Right renal cortex interstitium (tissue), 3 donors: ENCODE results near the gene C15orf39. TPM values are rescaled to one million over a fixed set of nuclear protein-coding genes. Genes with fewer than 3 reads are reported as not detected.
"Not testable (repeated sequence)": the region's sequence is repeated elsewhere in the genome, so short reads cannot be mapped to it uniquely, and the experiment has no call there.

Source experiments
- DNase-seq, 3 donors: peaks; one replicate each; pipeline ENCODE4 v3.0.0-alpha.2; 2013; ENCODE audit warnings: low read depth in 3 of 3, low spot score in 2 of 3
- polyA plus RNA-seq, 3 donors: library from polyadenylated mRNA; unstranded; fragments of 120-200 nt; gene quantifications; one replicate each; pipeline ENCODE4 v1.2.1, GENCODE V29; 2013; ENCODE audit not compliant: insufficient read length in 3 of 3

The C15orf39 gene
- 1 to 10 TPM; 7.1 to 8.7 (median 7.6) TPM for polyA plus RNA-seq

DNA sequence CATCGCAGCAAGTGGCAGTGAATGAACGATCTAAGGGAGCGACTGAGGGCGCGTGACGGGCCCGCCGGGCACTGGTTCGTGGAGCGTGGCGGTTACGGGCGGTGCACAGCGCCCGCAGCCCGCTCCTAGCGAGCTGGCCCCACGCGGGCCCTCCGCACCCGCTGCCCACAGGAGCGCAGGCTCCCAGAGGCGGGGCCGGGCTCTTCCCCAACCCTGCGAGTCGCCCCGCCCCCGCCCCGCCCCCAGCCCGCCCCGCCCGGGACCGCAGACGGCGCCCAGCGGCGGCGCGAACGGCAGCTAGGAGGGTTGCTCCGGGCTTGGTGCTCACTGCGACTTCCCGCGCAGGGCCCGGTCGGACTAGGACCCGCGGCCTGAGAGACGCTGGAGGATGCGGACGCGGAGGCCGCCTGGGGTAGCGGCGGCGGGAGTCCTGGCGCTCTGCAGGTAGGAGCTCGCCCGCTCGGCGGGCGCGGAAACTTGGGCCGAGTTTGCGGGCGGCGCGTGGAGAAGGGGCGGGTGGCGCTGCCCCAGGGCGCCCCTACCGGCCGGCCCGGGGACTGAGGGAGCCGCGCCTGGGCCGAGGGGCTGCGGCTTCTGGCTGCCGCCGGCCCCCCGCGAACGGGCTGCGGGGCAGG, at the start of gene C15orf39:
Gene C15orf39 (plus strand): TSS at position 267 of the 635 bp plus-strand sequence. CDS start 4,167 bp downstream, outside the sequence.
- DNase-seq, result peak in 1 of 3 donors; percentile 41

DNA sequence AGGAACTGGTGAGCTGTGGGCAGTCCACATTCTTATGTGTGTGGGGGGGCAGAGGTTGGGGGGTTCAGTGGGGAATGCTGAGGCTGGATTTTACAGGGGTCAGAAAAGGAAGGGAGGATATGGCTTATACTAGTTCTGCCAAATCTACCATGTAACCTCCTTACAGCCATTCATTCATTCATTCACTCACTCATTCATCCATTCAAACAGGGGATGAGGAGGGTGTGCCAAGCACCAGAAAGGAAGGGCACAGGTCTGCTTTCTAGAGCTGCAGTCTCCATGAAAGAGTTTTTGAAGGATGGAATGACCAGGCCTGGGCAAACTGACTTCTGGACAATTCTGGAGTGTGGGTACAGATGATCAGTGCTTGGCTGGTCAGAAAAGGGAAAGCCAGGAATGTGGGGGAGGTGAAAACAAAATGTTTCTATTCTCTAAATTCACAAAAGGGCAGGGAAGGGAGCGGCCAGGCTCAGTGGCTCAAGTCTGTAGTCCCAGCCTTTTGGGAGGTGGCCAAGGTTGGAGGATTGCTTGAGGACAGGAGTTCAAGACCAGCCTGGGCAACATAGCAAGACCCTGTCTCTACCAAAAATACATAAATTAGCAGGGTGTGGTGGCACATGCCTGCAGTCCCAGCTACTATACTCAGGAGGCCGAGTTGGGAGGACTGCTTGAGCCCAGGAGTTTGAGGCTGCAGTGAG, 49.2 kb upstream of the C15orf39 start:
- no peak for DNase-seq

DNA sequence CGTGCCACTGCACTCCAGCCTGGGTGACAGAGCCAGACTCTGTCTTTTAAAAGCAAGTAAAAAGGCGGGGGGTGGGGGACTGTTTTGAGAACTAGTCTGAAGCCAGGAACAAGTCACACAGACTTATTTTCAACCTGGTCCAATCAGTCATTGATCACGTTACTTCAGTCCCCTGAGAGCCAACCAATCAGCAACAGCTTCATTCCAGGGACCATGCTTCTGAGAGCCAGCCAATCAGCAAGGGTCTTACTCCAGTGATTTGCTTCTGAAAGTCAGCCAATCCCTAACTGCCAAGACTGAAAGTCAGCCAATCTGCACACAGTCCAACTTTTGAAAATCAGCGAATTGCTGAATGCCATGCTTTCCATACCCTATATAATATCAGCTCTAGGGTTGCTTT, 48.6 kb upstream of the C15orf39 start:
- DNase-seq, result no peak

DNA sequence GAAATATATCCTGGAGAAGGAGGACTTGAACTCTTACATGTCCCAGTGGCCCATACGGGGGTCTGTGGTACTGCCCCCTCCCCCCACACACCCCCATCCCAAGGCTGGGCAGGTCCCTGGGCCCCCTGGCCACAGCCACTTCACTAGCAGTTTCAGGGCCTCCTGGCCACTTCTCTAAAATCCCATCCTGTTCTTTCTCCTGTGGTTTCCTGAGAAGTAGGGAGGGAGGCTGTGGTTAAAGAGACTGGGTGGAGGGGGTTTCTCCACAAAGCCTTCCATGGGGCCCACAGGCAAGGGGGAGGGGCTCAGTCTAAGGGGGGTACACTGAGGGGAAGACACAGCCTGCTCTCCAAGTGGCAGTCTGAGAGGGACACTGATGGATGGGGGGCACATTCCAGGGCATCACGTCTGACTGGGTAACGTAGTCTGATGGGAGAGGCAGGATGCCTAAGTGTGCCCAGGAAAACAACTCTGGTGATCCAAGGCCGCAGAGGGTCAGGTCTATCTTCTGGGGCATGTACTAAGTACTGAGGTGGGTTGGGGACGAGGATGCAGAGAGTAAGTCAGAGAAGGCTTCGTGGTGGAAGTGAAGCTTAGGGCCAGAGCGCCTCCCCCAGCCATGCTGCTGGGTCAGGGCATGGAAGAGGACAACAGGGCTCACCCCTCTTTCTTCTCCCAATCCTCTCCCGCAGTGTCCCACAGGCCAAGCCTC, 48.0 kb upstream of the C15orf39 start:
- DNase-seq, result no peak

DNA sequence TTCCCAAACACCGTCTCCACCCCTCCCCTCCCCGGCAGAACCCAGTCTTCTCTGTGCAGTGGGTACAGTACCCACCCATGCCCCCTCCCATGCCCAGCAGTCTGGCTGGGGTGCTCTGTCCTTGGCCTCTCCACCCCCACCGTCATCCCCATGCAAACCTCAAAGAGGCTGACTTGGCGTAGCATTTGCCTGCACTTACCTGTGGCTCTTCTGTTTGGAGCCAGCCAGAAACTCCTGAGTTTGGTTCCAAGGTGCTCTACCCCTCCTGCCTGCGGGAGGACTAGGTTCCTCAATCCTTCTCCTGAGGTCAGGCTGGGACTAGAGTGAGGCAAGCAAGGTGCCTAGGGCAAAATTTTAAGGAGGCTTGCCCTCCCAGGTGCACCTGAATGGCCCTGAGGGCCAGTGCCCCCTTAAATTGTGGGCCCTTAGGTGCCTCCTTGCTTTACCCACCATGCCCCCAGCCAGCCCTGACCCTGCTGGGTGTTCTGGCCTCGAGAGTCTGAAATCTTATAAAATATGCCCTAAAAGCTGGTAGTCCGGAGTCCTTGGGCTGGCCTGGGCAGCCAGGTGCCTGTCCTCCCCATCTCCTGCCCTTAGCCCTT, 47.1 kb upstream of the C15orf39 start:
- no peak for DNase-seq

DNA sequence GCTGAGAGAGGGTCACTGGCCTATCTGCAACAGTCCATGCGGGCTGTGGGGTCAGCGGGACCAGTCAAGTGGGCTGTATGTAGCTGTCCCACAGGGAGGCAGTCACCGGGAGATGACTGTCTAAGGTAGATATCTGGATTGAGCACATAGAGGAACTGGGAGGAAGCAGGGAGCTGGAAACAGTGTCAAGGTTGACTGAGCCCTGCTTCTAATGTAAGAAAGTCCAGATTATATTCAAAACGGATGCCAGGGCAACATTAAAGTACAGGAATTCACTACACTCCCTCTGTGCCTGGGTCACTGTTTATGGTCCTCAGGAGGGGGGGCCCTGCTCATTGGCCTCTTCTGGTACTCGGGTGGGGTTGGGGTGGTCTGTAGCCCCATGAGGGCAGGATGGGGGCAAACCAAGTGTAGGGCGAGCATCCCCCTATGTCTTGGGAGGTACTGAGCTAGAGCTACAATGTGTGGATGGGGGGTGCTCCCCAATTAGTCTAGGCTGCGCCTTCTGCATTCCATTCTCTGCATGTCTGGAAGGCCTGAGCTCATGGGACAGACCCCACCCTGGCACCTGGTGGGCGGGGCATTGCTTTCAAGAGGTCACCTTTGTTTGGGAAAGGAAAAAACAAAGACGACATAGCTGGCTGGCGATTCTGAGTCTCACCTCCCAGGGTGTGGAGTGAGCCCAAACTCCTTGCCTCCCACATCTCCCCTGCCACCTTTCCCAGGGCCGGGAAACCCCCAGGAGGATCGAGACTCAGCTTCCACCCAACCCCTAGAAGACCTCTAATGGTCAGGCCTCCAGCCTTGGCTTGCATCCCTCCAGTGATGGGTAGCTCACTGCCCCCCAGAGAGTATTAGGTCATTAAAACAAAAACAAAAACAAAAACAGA, 45.1 kb upstream of the C15orf39 start:
- DNase-seq, result no peak

DNA sequence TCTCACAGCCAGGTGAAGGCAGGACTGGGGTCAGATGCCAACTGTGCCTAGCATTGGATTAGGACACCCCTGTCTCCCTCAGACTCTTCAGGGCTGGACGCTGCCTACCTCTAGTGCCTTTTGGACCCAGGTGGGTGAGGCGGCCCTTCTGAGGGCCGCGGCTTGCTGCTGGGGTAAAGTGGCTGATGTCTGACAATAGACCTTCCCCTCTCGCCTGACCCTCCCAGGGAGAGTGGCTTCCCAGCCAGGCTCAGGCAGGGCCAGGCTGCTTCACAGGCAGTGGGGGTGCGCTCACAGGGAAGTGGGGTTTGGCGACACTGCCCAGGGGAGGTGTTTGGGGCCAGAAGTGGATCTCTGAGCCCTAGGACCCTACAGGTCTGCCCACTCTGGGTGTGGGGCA, 43.3 kb upstream of the C15orf39 start:
- DNase-seq, result no peak

DNA sequence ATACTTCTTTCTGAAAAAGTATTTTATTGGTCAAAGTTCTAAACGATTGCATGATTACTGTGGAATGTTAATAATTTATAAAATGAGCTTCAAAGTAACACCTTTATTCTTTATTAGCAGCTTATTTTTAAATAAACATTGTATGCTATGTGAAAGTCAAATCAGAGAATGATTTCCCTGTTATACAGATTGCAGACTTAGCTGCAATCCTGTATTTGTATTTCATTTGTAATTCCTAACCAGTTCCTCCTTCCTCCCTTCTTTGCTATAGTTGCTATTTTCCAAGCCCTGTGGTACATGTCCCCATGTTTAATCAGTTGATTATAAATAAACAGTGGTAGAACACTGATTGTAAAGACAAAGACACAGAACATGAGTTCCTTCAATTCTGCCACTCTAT, 42.4 kb upstream of the C15orf39 start:
- DNase-seq, result no peak

DNA sequence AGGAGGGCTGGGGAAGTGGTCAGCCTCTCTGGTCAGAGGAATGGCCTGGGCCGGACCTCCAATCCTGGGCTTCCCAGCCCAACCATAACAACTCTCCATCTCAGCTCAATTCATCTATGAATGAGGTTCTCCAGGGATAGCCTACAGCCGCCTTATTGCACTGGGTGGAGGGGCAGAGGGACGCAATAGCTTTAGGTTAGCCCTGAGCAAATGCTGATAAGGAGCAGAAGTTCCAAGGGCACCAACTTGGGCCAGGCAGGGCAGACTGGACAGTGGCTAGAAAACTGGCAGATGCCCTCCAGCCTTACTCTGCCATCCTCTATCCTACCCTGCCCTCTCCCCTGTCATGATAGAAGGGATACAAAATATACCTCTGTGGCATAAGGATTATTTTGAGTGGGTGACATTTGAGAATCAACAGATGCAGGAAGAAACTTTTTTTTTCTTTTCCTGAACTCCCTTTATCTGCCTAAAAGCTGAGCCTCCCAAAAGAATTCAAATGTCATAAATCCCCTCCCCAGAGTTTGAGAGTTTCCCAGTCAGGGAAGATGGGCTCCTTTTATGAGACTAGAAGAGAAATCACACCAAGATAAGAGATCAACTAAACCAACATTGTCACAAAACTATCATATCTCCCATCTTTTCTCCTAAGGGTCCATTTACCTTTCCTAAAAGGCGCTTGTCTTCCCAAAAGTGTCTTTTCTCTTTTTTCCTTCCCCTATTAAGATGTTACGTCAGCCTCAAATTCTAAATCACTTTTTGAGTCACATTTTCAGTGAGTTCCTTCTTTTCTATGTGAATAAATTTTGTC, 40.4 kb upstream of the C15orf39 start:
- DNase-seq, result no peak

DNA sequence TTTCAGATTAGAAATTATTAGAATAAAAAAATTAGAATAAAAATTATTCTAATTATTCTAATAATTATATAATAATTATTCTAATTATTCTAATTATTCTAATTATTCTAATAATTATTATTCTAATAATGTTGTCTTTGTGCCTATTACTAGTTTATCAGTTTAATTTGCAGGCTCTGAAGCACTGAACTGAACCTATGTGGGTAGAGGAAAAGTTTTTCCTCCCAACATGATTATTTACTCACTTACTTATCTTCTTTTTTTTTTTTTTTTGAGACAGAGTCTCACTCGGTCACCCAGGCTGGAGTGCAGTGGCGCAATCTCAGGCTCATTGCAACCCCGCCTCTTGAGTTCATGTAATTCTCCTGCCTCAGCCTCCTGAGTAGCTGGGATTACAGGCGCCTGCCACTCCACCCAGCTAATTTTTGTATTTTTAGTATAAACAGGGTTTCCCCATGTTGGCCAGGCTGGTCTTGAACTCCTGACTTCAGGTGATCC, 39.7 kb upstream of the C15orf39 start:
- DNase-seq, result no peak

DNA sequence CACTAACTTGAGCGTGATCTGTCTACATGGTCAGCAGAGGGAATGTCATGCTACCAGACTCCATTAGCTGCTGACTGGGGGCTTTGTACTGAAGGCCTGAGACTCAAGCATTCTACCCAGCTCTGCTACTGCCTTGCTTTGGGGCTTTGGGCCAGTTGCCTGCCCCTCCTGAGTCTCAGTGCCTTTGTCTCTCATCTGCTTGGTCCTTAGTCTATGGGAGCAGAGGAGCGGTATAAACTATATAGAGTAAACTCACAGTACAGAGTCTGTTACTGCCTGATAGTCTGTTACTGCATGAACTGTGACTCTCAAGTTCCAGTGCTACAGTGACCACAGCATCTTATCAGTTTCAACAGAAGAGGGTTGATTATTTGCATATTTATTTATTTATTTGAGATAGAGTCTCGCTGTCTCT, 38.5 kb upstream of the C15orf39 start:
- DNase-seq, result no peak

DNA sequence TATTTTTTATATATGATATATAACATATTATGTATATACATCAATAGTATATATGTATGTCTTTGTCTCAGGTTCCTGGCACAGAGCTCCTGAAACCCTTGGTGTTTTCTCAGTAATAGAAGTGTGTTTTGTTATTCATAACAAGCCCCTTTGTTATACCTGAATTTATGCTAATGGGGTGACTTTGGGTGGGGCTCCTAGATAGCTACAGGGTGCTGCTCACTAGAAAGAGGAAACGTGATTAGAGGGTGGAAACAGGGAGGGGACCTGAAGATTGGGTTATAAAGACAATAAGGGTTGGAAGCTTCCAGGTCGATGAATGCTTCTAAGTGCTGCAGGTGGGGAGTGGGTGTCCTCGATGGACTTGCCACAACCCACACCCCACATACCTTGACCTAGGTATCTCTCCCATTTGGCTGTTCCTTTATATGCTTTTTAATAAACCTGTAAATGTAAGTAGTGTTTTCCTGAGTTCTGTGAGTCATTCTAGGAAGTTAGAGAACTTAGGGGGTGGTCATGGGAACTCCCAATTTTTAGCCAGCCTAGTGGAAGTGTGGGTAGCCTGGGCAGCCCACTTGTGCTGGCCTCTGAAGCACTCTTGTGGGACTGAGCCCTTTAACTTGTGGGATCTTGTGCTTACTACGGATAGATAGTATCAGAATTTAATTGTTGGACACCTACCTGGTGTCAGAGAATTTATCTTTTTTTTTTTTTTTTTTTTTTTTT, 36.9 kb upstream of the C15orf39 start:
- DNase-seq, result no peak

DNA sequence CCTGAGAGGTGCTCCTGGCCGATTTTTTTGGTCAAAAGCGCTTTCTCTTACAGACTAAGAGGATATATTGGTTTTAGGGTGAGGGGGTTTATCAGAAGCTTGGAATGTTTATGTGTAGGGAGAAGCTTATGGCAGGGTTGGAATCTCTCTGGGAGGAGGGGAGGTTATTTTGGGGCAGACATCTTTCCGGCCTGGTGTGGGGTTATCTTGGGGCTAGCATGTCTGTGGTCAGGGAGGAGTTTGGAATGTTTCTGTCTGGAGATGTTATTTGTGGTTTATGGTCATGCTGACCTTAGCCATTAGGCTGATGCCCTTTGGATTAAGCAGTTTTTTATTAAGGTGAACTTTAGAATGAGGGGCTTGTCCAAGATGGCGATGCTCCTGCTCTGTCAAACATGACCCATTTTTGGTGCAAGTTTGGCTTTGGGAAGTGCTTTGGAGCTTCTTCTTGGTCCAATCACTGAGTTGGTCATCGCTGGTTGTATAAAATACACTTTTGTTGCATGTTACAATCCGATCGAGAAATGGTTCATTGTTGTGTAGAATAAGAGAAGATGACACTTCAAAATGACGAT, 35.1 kb upstream of the C15orf39 start:
- DNase-seq, result not testable (repeated sequence)

DNA sequence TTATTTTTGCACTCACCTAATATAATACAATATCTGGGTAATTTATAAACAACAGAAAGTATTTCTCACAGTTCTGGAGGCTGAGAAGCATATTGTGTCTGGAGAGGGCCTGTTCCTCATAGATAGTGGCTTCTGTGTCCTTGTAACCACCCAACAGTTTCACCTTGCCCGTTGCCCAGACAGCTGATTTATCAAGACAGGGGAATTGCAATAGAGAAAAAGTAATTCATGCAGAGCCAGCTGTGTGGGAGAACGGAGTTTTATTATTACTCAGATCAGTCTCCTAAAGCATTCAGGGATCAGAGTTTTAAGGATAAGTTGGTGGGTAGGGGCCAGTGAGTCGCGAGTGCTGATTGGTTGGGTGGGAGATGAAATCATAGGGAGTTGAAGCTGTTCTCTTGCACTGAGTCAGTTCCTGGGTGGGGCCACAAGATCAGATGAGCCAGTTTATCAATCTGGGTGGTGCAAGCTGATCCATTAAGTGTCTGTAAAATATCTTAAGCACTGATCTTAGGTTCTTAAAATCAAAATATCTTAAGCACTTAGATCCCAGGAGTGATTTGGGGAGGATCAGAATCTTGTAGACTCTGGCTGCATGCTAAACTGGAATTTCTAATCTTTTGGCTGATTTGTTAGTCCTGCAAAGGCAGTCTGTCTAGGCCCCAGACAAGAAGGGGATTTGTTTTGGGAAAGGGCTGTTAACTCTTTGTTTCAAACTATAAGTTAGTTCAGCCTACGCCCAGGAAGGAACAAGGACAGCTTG, 33.9 kb upstream of the C15orf39 start:
- DNase-seq, result no peak

DNA sequence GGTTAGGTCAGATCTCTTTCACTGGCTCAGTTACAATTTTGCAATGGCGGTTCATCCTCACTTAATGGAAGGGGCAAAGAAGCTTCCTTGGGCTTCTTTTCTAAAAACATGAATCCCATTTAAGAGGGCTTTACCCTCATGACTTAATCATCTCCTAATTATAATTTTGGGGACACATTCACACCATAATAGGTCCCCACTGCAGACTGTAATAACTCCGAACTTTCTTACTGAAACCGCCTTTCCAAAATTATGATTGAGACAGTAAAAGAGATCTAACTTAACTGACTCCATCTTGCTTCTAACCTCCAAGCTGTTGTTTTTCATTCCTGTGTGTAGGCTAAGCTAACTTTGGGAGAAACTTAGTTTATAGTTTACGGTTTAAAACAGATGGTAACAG, 33.3 kb upstream of the C15orf39 start:
- no peak for DNase-seq

DNA sequence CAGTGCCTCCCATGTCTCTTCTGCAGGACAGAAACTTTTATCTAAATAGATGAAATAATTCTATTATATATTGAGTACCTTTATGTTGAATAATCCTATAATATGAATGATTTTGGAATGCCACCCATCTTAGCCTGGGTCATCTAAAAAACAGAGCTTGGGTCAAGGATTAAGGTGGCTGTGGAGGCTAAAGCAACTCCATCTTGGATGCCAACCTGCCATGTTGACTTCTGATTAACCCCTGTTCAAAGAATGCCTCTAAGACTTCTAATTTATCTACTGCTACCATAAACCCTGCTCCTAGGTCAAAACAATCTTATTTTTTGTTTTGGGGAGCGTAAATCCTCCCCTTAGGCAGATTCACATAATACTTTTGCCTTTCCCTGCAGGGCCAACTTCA, 31.5 kb upstream of the C15orf39 start:
- DNase-seq, result no peak

DNA sequence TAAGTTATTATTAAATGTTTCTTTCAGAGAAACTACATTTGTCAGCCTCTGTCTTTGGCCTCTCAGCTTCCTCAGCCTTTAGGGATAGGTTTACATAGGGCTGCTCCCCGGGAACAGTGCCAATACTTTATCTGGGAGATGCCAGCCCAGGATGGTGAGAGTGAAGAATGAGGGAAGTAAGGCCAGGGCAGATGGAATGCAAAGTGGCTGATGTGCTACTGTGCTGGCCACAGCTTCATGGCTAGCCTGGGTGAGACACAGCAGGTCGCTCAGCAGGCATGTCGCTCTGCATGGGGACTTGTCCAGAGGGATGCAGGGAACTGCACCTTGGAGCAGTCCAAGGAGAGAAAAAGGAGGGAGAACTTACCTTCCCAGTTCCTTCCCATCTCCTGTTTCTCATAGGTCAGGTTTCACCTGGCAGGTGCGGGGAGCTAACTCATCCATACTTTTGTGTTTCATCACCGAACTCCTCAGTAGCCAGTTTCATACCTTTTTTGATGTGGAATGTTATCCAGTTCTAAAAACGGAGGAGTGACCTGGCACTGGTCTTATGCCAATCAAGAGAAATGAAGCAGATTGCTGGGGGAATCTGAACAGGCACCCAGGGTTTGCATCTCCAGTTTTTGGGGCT, 30.9 kb upstream of the C15orf39 start:
- DNase-seq, result no peak
